Neural cell (in vitro differentiated cells): ENCODE measurements around the gene TMBIM6. TPM values are rescaled to one million over a fixed set of nuclear protein-coding genes. Genes with fewer than 3 reads are reported as not detected.

ENCODE experiments used
- H2AFZ ChIP-seq: fragments of 200-600, 300-800 bp; sonication (generic), shearing (Covaris generic); 2 replicates; pipeline ENCODE4 v1.6.0; 2014; ENCODE audit warnings: low read depth, mild to moderate bottlenecking, antibody characterized with exemption, low read length, moderate library complexity
- H3F3A ChIP-seq: fragments of 200-600 bp; shearing (Covaris generic); 2 replicates; pipeline ENCODE4 v1.6.1; 2016; ENCODE audit warnings: mild to moderate bottlenecking, moderate library complexity, mixed read lengths, antibody characterized with exemption, low read length; ENCODE audit not compliant: insufficient read depth, poor library complexity, severe bottlenecking
- H3K27ac ChIP-seq: fragments of 200-600, 300-800 bp; sonication (generic), shearing (Covaris generic); 2 replicates; pipeline ENCODE4 v1.5.1; 2014; ENCODE audit warnings: mild to moderate bottlenecking, low read length, moderate library complexity
- H3K27me3 ChIP-seq: fragments of 300-800, 200-600 bp; sonication (generic), shearing (Covaris generic); 2 replicates; pipeline ENCODE4 v1.6.0; 2014; ENCODE audit warnings: mild to moderate bottlenecking, low read depth, low read length, moderate library complexity; ENCODE audit not compliant: insufficient read depth
- H3K36me3 ChIP-seq: fragments of 300-800, 200-600 bp; sonication (generic), shearing (Covaris generic); 2 replicates; pipeline ENCODE4 v1.5.1; 2014; ENCODE audit warnings: mild to moderate bottlenecking, antibody characterized with exemption, low read length, moderate library complexity; ENCODE audit not compliant: insufficient read depth
- H3K4me2 ChIP-seq: fragments of 300-800, 200-600 bp; sonication (generic), shearing (Covaris generic); 2 replicates; pipeline ENCODE4 v1.6.0; 2014; ENCODE audit warnings: mild to moderate bottlenecking, low read length
- H3K4me3 ChIP-seq: fragments of 300-800, 200-600 bp; sonication (generic), shearing (Covaris generic); 2 replicates; pipeline ENCODE4 v1.5.1; 2014; ENCODE audit warnings: mild to moderate bottlenecking, low read length, moderate library complexity
- H3K79me2 ChIP-seq: fragments of 200-600 bp; shearing (Covaris generic); replicated peaks from 2 replicates; pipeline ENCODE4 v1.6.0; 2014; ENCODE audit warnings: mild to moderate bottlenecking, low read length, moderate library complexity; ENCODE audit not compliant: insufficient read depth
- H3K9ac ChIP-seq: fragments of 300-800, 200-600 bp; sonication (generic), shearing (Covaris generic); 2 replicates; pipeline ENCODE4 v1.6.1; 2016; ENCODE audit warnings: mild to moderate bottlenecking, low read length, mixed read lengths
- H3K9me2 ChIP-seq: fragments of 200-600 bp; shearing (Covaris generic); 2 replicates; pipeline ENCODE4 v1.6.1; 2016; ENCODE audit warnings: mild to moderate bottlenecking, low read length, mixed read lengths; ENCODE audit not compliant: insufficient read depth
- H3K9me3 ChIP-seq: fragments of 200-600, 300-800 bp; sonication (generic), shearing (Covaris generic); 2 replicates; pipeline ENCODE4 v1.6.1; 2016; ENCODE audit warnings: mild to moderate bottlenecking, mixed run types, low read length, moderate library complexity, mixed read lengths
- H4K20me1 ChIP-seq: fragments of 200-600 bp; shearing (Covaris generic); 2 replicates; pipeline ENCODE4 v1.6.1; 2016; ENCODE audit warnings: mild to moderate bottlenecking, mixed run types; ENCODE audit not compliant: insufficient read depth
- EP300 ChIP-seq: fragments of 450-650 bp; conservative IDR thresholded peaks from 2 replicates; pipeline ENCODE4 v1.6.1; 2014; ENCODE audit warnings: antibody characterized with exemption, mild to moderate bottlenecking, moderate library complexity; ENCODE audit not compliant: poor library complexity, severe bottlenecking
- EZH2 ChIP-seq: fragments of 200-600, 300-800 bp; shearing (Covaris generic), sonication (generic); IDR thresholded peaks from 2 replicates; pipeline ENCODE4 v1.6.1; 2014; ENCODE audit warnings: antibody characterized with exemption, low read length, borderline replicate concordance, mild to moderate bottlenecking; ENCODE audit not compliant: insufficient read depth, poor library complexity, severe bottlenecking
- MXI1 ChIP-seq: fragments of 450-650 bp; conservative IDR thresholded peaks from 2 replicates; pipeline ENCODE4 v1.6.1; 2014; ENCODE audit warnings: antibody characterized with exemption, mild to moderate bottlenecking; ENCODE audit not compliant: poor library complexity, severe bottlenecking
- POLR2AphosphoS5 ChIP-seq: IDR thresholded peaks from 2 replicates; pipeline ENCODE4 v1.6.1; 2012
- RAD21 ChIP-seq: fragments of 450-650 bp; conservative IDR thresholded peaks from 2 replicates; pipeline ENCODE4 v1.6.1; 2014; ENCODE audit warnings: antibody characterized with exemption, mild to moderate bottlenecking, moderate library complexity
- SMC3 ChIP-seq: fragments of 450-650 bp; conservative IDR thresholded peaks from 2 replicates; pipeline ENCODE4 v1.6.1; 2014; ENCODE audit warnings: antibody characterized with exemption, mild to moderate bottlenecking, moderate library complexity; ENCODE audit not compliant: poor library complexity
- TAF1 ChIP-seq: IDR thresholded peaks from 2 replicates; pipeline ENCODE4 v1.6.1; 2012; ENCODE audit warnings: low read depth
- polyA plus RNA-seq: library from polyadenylated mRNA; depleted of rRNA; stranded (reverse); fragments of >200 nt; gene quantifications from 2 replicates; pipeline ENCODE4 v1.2.3, GENCODE V29; 2014
- TF ChIP-seq, protein P1 (sequence below): fragments of 450-650 bp; IDR thresholded peaks from 2 replicates; pipeline ENCODE4 v1.5.1; 2014; ENCODE audit warnings: antibody characterized with exemption, mild to moderate bottlenecking, moderate library complexity; ENCODE audit not compliant: poor library complexity, severe bottlenecking
- TF ChIP-seq, protein P2 (sequence below): IDR thresholded peaks from 2 replicates; pipeline ENCODE4 v1.6.1; 2012; ENCODE audit warnings: borderline replicate concordance

The TMBIM6 gene
- polyA plus RNA-seq, 1 donor from 2014 or later, result 308 TPM

DNA sequence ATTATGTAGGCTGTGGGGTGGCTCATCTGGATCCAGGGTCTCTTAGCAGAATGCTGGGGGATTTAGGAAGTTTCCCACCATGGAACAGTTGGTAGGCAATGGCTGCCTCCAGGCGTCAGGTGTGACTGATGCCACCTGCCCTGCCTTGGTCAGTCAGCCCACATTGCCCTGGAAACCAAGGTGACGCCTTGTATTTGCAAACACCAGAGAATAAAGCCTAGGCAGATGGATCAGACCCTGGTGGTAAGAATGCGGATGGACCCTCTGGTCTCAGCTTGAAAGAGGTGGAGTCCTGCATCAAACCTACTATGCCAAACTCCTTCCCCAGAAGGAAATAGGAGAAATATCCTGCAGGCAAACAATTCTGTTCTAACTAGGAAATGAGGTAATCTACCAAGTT, 48.6 kb downstream of the TMBIM6 start:
- Histone ChIP-seq H3K27ac (no peak overlapping the region), H4K20me1 (no peaks in the 10 kb centered on the region), H3K36me3 (no peaks in the 10 kb centered on the region), H3K4me2 (no peak overlapping the region), H3K9me2 (no peaks in the 10 kb centered on the region), H3F3A (no peaks in the 10 kb centered on the region), H2AFZ (no peak overlapping the region), H3K4me3 (no peak overlapping the region), H3K9me3 (no peaks in the 10 kb centered on the region), H3K9ac (no peak overlapping the region), H3K79me2 (no peaks in the 10 kb centered on the region), H3K27me3 (no peaks in the 10 kb centered on the region)
- TF ChIP-seq EP300 (no peak), MXI1 (no peak), POLR2AphosphoS5 (no peak), TAF1 (no peak), EZH2 (no peak), RAD21 (no peak), SMC3 (no peak)
- TF ChIP-seq, protein P1, sequence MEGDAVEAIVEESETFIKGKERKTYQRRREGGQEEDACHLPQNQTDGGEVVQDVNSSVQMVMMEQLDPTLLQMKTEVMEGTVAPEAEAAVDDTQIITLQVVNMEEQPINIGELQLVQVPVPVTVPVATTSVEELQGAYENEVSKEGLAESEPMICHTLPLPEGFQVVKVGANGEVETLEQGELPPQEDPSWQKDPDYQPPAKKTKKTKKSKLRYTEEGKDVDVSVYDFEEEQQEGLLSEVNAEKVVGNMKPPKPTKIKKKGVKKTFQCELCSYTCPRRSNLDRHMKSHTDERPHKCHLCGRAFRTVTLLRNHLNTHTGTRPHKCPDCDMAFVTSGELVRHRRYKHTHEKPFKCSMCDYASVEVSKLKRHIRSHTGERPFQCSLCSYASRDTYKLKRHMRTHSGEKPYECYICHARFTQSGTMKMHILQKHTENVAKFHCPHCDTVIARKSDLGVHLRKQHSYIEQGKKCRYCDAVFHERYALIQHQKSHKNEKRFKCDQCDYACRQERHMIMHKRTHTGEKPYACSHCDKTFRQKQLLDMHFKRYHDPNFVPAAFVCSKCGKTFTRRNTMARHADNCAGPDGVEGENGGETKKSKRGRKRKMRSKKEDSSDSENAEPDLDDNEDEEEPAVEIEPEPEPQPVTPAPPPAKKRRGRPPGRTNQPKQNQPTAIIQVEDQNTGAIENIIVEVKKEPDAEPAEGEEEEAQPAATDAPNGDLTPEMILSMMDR, result no peak
- TF ChIP-seq, protein P2, sequence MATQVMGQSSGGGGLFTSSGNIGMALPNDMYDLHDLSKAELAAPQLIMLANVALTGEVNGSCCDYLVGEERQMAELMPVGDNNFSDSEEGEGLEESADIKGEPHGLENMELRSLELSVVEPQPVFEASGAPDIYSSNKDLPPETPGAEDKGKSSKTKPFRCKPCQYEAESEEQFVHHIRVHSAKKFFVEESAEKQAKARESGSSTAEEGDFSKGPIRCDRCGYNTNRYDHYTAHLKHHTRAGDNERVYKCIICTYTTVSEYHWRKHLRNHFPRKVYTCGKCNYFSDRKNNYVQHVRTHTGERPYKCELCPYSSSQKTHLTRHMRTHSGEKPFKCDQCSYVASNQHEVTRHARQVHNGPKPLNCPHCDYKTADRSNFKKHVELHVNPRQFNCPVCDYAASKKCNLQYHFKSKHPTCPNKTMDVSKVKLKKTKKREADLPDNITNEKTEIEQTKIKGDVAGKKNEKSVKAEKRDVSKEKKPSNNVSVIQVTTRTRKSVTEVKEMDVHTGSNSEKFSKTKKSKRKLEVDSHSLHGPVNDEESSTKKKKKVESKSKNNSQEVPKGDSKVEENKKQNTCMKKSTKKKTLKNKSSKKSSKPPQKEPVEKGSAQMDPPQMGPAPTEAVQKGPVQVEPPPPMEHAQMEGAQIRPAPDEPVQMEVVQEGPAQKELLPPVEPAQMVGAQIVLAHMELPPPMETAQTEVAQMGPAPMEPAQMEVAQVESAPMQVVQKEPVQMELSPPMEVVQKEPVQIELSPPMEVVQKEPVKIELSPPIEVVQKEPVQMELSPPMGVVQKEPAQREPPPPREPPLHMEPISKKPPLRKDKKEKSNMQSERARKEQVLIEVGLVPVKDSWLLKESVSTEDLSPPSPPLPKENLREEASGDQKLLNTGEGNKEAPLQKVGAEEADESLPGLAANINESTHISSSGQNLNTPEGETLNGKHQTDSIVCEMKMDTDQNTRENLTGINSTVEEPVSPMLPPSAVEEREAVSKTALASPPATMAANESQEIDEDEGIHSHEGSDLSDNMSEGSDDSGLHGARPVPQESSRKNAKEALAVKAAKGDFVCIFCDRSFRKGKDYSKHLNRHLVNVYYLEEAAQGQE, result no peak

DNA sequence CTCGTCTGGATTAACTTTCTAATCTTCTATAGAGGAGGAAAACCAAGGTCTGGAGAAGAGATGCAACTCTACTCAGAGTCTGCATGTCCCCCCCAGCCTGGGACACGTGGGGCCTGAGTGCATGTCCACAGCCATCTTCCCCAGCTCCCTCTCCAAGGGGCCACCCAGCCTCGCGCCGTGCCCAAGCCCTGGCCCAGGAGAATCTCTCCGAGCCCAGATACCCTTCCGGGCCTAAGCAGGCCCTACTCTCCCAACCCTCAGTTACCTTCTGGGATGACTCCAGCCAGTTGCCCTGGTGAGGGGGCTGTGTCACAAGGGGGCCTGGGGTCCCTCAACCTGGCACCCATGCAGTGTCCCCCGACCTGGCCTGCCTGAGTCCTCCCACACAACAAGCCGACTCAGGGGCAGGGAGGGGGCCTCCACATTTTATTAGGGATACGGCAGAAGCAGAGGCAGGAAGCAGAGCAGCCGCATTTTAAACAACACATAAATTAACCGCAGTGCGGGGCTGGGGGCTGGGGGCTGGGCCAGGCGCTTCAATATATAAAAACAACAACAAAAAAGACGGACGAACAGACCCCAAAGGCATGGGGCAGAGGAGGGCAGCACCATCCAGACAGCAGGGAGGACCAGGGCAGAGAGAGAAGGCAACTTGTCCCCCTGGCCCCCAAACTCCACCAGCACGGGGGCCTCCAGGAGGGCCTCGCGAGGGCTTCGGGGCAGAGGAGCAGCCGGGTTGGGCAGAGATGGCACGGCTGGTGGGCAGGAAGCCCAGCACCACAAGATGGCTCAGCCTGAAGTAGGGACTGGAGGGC, 49.6 kb downstream of the TMBIM6 start:
- H3K36me3 ChIP-seq, result no peaks in the 10 kb centered on the region

More for the DNA sequence above, 49.6 kb downstream of the TMBIM6 start:
- no peak overlapping the region for H3K27ac ChIP-seq
- H3K4me3 ChIP-seq, result no peak overlapping the region
- no peaks in the 10 kb centered on the region for H3K27me3 ChIP-seq
- H3K9me2 ChIP-seq, result no peaks in the 10 kb centered on the region
- no peak overlapping the region for H2AFZ ChIP-seq
- H3K79me2 ChIP-seq, result no peaks in the 10 kb centered on the region
- no peaks in the 10 kb centered on the region for H3K9me3 ChIP-seq
- TF ChIP-seq, protein P2, result no peak
- TF ChIP-seq, protein P1, result no peak
- TF ChIP-seq POLR2AphosphoS5 (no peak), EP300 (no peak), SMC3 (no peak), RAD21 (no peak), TAF1 (no peak), EZH2 (no peak), MXI1 (no peak)
- H3F3A ChIP-seq, result no peaks in the 10 kb centered on the region
- no peak overlapping the region for H3K9ac ChIP-seq
- no peaks in the 10 kb centered on the region for H4K20me1 ChIP-seq
- no peak overlapping the region for H3K4me2 ChIP-seq
